Effector memory CD4-positive, alpha-beta T cell (primary cell): Measurements from ENCODE around the gene HGFAC.
A peak's percentile ranks its signal among the peaks of the same experiment; 100 is the strongest.

ENCODE experiments used
- DNase-seq, 3 donors: peaks; one replicate each; pipeline ENCODE4 v3.0.0-alpha.2; 2020
- H3K27ac ChIP-seq: 2 replicates; pipeline ENCODE4 v1.7.0; 2013; ENCODE audit warnings: mild to moderate bottlenecking, low read length, moderate library complexity; ENCODE audit not compliant: insufficient read depth, poor library complexity, severe bottlenecking
- H3K27me3 ChIP-seq: replicated peaks from 2 replicates; pipeline ENCODE4 v1.7.0; 2013; ENCODE audit warnings: mild to moderate bottlenecking, low read length; ENCODE audit not compliant: insufficient read depth, control insufficient read depth, poor library complexity, severe bottlenecking
- H3K36me3 ChIP-seq: 2 replicates; pipeline ENCODE4 v1.7.0; 2013; ENCODE audit warnings: mild to moderate bottlenecking, low read length, moderate library complexity; ENCODE audit not compliant: control insufficient read depth, insufficient read depth
- H3K4me1 ChIP-seq: 2 replicates; pipeline ENCODE4 v1.7.0; 2013; ENCODE audit warnings: low read length, mild to moderate bottlenecking; ENCODE audit not compliant: control insufficient read depth, insufficient read depth, poor library complexity, severe bottlenecking
- H3K4me3 ChIP-seq: 2 replicates; pipeline ENCODE4 v1.7.0; 2013; ENCODE audit warnings: low read length, low read depth, mild to moderate bottlenecking; ENCODE audit not compliant: insufficient read depth, poor library complexity, severe bottlenecking
- H3K9me3 ChIP-seq: 2 replicates; pipeline ENCODE4 v1.7.0; 2013; ENCODE audit warnings: mild to moderate bottlenecking, low read length, moderate library complexity; ENCODE audit not compliant: control insufficient read depth

The HGFAC gene

DNA sequence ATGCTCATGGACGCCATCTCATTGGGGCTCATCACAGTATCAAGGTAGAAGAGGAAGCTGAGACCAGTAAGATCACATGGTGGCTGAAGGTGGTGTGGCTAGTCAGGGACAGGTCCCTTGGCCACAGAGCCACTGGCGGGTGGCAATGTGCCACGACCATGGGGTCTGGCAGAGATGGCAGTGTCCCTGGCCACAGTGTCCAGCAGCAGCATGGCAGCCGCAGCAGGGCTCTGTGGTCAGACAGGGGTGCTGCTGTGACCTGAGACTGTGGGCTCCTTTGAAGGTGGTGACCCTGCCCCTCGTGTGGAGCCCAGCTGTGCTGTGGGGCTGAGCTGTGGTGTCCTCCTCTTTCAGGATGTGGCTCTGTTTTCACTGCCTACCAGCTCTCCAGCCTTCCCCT lies 19.2 kb downstream of the HGFAC start:
- no peaks in the 10 kb centered on the region for H3K4me1 ChIP-seq
- H3K27me3 ChIP-seq, result peaks cover 17% of the 10 kb centered on the region
- H3K36me3 ChIP-seq, result no peaks in the 10 kb centered on the region
- no peak overlapping the region for H3K27ac ChIP-seq
- H3K4me3 ChIP-seq, result no peak overlapping the region
- no peaks in the 10 kb centered on the region for H3K9me3 ChIP-seq
- DNase-seq, result no peak

- no peaks in the 10 kb centered on the region for H3K9me3 ChIP-seq
- H3K27ac ChIP-seq, result no peak overlapping the region
- H3K27me3 ChIP-seq, result peaks cover 17% of the 10 kb centered on the region
- H3K36me3 ChIP-seq, result no peaks in the 10 kb centered on the region
- H3K4me1 ChIP-seq, result no peaks in the 10 kb centered on the region
- no peak overlapping the region for H3K4me3 ChIP-seq
- DNase-seq, result no peak
Measured at GRCh38 chr4:3461515-3462291, 19.9 kb downstream of the HGFAC start.

DNA sequence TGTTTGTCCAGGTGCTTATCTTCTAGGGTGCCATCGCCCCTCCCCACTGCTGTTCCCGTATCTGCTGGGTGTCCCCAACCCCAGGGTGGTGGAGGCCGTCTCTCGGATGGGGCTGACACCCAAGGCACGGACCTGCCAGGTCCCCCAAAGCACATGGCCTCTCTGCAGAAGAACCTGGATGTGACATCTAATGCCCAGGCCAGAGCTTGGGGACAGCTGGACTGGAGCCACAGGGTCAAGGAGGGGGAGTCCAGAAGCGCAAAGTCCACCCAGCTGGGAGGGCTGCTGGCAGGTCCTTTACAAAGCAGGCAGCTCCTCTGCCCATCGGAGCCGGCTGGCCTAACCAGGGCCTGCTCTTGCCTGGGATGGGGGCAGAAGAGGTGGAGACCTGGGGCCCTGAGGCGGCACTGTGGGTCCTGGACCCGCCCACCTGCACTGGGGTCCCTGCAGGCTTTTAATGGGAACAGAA lies 20.6 kb downstream of the HGFAC start:
- Histone ChIP-seq H3K27ac (no peak overlapping the region), H3K36me3 (no peaks in the 10 kb centered on the region), H3K27me3 (peaks cover 17% of the 10 kb centered on the region), H3K4me1 (no peaks in the 10 kb centered on the region), H3K4me3 (no peak overlapping the region), H3K9me3 (no peaks in the 10 kb centered on the region)
- DNase-seq, result no peak

GRCh38 chr4:3462790-3463415 lies 21.1 kb downstream of the HGFAC start, which contains the start of gene DOK7:
Gene DOK7 (plus strand): TSS chr4:3463306. CDS start chr4:3463376, 70 bp downstream.
- Histone ChIP-seq H3K4me1 (no peaks in the 10 kb centered on the region), H3K27ac (no peak within 1 kb of the TSS), H3K27me3 (peaks cover 17% of the 10 kb centered on the region), H3K4me3 (peak within 1 kb of the TSS; percentile 22), H3K36me3 (no peaks in the 10 kb centered on the region), H3K9me3 (no peaks in the 10 kb centered on the region)
- no peak for DNase-seq

- no peaks in the 10 kb centered on the region for H3K36me3 ChIP-seq
- H3K27ac ChIP-seq, result no peak overlapping the region
- no peaks in the 10 kb centered on the region for H3K9me3 ChIP-seq
- H3K27me3 ChIP-seq, result peaks cover 17% of the 10 kb centered on the region
- H3K4me3 ChIP-seq, result no peak overlapping the region
- no peak for DNase-seq
- no peaks in the 10 kb centered on the region for H3K4me1 ChIP-seq
Measured at GRCh38 chr4:3463556-3464348, 22.0 kb downstream of the HGFAC start.

DNA sequence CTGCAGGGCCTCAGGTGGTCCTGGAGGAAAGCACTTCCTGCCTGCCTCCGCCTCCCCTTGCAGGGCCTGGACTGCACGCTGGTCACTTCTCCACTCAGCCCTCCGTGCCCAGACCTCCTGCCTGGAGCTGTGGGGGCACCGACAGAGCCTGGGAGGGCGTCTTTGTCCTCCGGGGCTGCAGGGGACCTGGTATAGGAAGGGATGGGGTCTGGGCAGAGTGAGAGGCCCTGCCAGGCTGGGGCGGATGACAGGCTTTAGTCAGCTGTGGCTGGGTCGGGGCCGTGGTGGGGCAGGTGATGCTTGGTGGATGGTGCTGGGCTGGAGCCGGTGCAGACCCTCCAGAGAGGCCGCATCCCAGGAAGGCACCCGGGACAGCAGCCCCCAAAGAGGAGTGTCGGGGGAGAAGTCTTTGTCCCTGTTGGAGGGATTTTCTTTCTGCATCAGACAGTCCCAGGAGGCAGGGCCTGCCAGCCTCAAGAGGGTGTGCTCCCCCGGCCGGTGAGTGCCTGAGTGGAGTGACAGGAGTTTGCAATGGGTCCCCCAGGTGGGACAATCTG lies 22.7 kb downstream of the HGFAC start:
- no peaks in the 10 kb centered on the region for H3K4me1 ChIP-seq
- no peaks in the 10 kb centered on the region for H3K36me3 ChIP-seq
- DNase-seq, result no peak
- no peaks in the 10 kb centered on the region for H3K9me3 ChIP-seq
- no peak overlapping the region for H3K27ac ChIP-seq
- H3K27me3 ChIP-seq, result peaks cover 17% of the 10 kb centered on the region
- no peak overlapping the region for H3K4me3 ChIP-seq

DNA sequence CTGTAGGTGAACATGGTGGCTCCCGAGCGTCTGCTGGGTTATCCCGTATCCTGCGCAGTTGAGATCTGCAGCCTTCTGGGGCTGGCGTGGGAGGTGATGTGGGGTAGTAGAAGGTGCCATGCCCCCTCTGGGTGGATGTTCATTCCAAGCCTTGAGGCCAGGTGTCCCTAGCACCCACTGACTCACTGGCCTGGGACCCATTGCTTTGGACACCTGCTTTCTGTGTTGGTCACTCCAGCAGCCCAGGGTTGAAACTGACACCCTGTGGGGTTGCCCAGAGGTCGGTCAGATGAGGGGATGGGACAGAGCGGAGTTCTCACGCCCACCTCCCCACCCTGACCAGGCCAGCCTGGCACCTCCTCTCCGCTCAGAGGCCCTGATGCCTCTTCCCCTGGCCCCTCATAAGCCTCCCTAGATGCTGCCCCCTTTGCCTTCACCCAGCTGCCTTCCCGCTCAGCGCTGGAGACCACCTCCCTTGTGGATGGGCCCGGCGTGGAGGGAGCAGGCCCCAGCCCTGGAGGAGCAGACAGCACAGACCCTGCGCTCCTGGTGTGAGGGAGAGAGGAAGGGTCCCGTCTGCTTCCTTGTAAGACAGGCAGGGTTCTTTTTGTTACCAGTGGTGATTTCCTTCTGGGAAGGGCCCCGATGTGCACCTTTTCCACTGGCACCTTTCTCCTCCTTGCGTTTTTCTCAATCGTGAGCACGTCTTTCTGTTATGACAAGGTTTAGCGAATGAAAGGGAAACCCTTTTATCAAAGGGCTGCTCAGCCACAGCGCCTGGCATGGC lies 23.3 kb downstream of the HGFAC start:
- DNase-seq, result no peak
- Histone ChIP-seq H3K36me3 (no peaks in the 10 kb centered on the region), H3K9me3 (no peaks in the 10 kb centered on the region), H3K27ac (no peak overlapping the region), H3K4me3 (no peak overlapping the region), H3K27me3 (peaks cover 17% of the 10 kb centered on the region), H3K4me1 (no peaks in the 10 kb centered on the region)

GRCh38 chr4:3465698-3466671 lies 24.2 kb downstream of the HGFAC start:
- no peaks in the 10 kb centered on the region for H3K9me3 ChIP-seq
- DNase-seq, result no peak
- H3K4me3 ChIP-seq, result no peak overlapping the region
- no peak overlapping the region for H3K27ac ChIP-seq
- no peaks in the 10 kb centered on the region for H3K36me3 ChIP-seq
- H3K4me1 ChIP-seq, result no peaks in the 10 kb centered on the region
- H3K27me3 ChIP-seq, result peaks cover 17% of the 10 kb centered on the region
